NCI-H2227 treated with DMSO at 0.1 percent for 48 hours (cell line): Measurements from ENCODE around the gene COL5A2.

Experiments
- DNase-seq: peaks from one replicate; lab custom pipeline; 2025; lab: John Stamatoyannopoulos, UW

Gene COL5A2

GRCh38 chr2:189178726-189179569 lies 613 bp downstream of the COL5A2 start:
- peak; percentile 81 for DNase-seq

- peak; percentile 40 for DNase-seq
Observed at GRCh38 chr2:189178054-189178453, 1.5 kb downstream of the COL5A2 start.

GRCh38 chr2:189177251-189177840 lies 2.2 kb downstream of the COL5A2 start:
- no peak for DNase-seq

GRCh38 chr2:189176516-189176915 lies 3.0 kb downstream of the COL5A2 start:
- no peak for DNase-seq

- DNase-seq: no peak
Observed at GRCh38 chr2:189175869-189176433, 3.6 kb downstream of the COL5A2 start.

GRCh38 chr2:189171956-189172609 lies 7.5 kb downstream of the COL5A2 start:
- peak; percentile 55 for DNase-seq

- DNase-seq: no peak
Observed at GRCh38 chr2:189168856-189169499, 10.6 kb downstream of the COL5A2 start.

GRCh38 chr2:189165656-189166380 lies 13.7 kb downstream of the COL5A2 start:
- DNase-seq: no peak

- DNase-seq: no peak
Observed at GRCh38 chr2:189164746-189165145, 14.8 kb downstream of the COL5A2 start.

- DNase-seq: no peak
Observed at GRCh38 chr2:189163889-189164288, 15.7 kb downstream of the COL5A2 start.

- no peak for DNase-seq
Observed at GRCh38 chr2:189162566-189162965, 17.0 kb downstream of the COL5A2 start.

GRCh38 chr2:189161894-189162293 lies 17.7 kb downstream of the COL5A2 start:
- DNase-seq: no peak

GRCh38 chr2:189159717-189160116 lies 19.8 kb downstream of the COL5A2 start:
- DNase-seq: no peak

GRCh38 chr2:189159273-189159672 lies 20.3 kb downstream of the COL5A2 start:
- no peak for DNase-seq

GRCh38 chr2:189157939-189158338 lies 21.6 kb downstream of the COL5A2 start:
- no peak for DNase-seq

GRCh38 chr2:189157456-189157855 lies 22.1 kb downstream of the COL5A2 start:
- no peak for DNase-seq

- DNase-seq: no peak
Observed at GRCh38 chr2:189155795-189156194, 23.8 kb downstream of the COL5A2 start.

GRCh38 chr2:189153619-189154018 lies 25.9 kb downstream of the COL5A2 start:
- DNase-seq: no peak

- DNase-seq: no peak
Observed at GRCh38 chr2:189152483-189152882, 27.1 kb downstream of the COL5A2 start.

GRCh38 chr2:189151906-189152305 lies 27.7 kb downstream of the COL5A2 start:
- no peak for DNase-seq

GRCh38 chr2:189150033-189150432 lies 29.5 kb downstream of the COL5A2 start:
- DNase-seq: peak; percentile 80

GRCh38 chr2:189147989-189148388 lies 31.6 kb downstream of the COL5A2 start:
- DNase-seq: no peak
